Lung microvascular endothelial cell (primary cell): ENCODE results near the gene SPDEF. TPM values are rescaled to one million over a fixed set of nuclear protein-coding genes. Genes with fewer than 3 reads are reported as not detected.

ENCODE experiments used
- DNase-seq, 2 donors: peaks; one replicate each; pipeline versions ENCODE4 v3.0.0 to v3.0.0-alpha.2; 2010; ENCODE audit warnings: low read depth in 2 of 2
- total RNA-seq: library from RNA; depleted of rRNA; stranded (reverse); fragments of >200 nt; gene quantifications from 2 replicates; pipeline ENCODE4 v1.2.1, GENCODE V29; 2014

SPDEF gene
- total RNA-seq, 1 donor from 2014 or later: not detected

DNA sequence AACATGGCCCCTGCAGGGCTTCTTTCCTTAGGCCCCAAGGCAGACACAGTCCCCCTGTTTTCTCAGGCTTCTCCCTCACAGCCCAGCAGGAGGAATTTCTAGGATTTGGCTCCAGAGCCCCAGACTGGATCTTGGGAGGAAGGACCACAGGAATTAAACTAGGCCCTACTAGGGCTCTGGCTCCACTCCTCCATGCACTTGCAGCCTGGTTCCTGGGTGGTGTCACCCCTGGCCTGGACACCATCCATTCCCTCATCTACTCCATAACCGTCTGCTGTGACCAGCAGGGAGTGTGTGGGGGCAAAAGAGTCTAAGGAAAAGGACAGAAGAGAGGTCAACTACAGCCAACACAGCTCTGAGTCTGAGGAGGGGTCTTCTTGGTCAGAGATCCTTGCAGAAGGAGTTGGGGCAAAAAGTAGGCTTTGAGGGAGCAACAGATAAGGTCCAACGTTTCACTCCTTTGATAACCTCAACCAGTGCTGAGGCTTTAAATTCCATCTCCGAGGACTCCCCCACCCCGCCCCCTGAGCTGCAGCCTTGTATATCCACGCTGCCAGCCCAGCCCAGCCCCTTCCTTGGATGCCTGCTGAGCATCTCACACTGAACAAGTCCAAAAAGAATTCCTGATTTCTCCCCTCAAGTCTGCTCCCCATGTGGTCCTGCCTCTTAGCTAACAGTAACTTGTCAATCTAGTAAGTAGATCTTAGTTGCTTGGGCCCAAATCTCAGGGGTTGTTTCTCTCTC is 27.9 kb upstream of the SPDEF start:
- no peak for DNase-seq

DNA sequence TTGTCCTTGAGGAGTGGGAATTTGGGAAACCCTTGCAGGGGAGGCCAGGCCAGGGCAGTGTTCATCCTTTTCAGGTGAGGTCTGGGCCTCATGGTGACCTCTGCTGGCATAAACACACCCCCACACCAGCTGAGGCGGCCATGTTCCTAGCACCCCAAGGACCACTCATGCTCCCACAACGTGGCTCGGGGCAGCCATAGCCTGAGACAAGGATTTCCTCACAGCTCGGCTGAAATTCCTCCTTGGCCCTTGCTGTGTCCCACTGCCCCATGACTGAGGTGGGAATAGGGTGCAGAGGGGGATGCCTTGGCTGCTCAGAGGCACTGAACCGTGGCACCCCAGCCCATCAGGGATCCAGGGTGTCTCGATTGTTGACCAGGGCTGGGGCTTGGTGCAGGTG is 27.3 kb upstream of the SPDEF start:
- no peak for DNase-seq

DNA sequence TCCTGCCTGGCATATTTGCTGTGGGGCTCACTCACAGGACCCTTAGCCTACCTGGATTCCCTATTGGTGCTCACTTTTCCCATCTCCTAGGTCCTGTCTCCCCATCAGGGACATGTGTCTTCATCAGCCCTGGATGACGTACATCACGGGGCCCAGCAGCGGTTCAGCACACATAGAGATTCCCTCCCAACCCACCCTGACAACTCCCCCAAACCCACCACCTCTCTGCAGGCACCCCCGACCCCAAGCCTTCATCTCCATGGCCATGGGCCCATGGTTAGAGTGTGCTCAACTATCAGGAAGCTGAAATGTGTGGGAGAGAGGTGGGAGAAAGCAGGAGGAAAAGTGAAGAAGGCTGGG is 25.4 kb upstream of the SPDEF start:
- no peak for DNase-seq

DNA sequence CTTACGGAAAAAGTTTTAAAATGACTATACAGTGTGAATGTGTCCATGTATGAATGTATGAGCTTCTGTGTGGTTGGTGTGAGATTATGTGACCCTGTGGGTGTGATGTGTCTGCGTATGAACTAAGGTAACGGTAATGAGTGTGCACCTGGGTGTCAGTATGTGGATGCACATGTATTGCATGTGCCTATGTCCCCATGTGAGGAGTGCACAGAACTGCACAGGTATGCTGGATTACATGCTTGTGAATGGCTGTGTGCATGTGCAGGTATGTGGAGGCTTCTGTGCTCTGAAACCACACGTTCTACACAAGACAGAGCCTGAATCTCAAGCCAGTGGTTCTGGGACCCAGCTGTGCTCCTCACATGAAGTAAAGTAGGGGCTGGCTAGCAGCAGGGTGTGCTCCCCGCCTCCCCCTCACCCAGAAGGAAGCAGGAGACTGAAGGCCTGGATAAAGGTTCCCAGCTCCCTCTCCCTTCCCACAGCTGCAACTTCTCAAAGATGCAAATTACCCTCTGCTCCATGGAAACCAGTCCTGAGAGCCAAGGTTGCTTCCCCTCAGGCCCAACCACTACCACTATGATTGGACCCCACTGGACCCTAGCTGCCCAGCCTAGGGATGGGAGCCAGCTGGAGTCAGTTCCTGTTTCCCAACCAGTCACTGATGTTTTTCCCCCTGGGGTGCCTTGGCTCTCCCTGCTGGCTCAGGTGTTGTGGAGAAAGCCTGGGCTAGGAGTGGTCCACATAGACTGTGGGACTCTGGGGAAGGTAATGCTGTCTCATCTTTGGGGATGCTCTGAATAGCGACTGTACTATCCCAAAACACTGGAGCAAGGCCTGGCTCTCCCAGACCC is 24.8 kb upstream of the SPDEF start:
- DNase-seq: no peak

DNA sequence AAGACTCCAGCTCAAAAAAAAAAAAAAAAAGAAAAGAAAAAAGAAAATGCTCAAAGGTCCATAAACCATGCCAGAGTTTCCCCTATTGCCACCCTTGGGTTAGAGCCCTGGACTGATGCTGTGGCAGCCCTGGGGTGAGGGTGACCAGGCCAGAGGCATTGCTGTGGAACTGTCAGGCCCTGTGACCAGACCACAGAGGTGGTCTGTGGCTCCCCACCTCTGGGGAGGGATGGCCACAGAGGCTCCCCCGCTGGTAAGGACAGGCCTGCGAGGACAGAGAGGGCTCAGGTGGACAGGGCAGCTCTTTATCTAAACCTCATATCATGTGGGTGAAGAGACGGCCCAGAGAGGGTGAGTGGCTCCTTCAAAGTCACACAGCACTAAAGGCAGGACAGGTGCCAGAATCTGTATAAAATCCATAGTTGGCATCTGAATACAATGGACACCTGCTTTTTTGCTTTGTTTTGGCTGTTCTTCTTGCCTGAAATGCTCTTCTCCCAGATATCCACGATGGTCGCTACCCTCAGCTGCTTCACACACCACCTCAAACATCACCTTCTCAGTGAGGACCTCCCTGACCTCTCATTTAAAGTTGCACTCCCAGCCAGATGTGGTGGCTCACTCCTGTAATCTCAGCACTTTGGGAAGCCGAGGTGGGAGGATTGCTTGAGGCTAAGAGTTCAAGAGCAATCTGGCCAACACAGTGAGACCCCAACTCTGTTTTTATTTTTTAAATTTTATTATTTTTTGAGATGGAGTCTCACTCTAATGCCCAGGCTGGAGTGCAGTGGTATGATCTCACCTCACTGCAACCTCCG is 22.5 kb upstream of the SPDEF start:
- DNase-seq: no peak

DNA sequence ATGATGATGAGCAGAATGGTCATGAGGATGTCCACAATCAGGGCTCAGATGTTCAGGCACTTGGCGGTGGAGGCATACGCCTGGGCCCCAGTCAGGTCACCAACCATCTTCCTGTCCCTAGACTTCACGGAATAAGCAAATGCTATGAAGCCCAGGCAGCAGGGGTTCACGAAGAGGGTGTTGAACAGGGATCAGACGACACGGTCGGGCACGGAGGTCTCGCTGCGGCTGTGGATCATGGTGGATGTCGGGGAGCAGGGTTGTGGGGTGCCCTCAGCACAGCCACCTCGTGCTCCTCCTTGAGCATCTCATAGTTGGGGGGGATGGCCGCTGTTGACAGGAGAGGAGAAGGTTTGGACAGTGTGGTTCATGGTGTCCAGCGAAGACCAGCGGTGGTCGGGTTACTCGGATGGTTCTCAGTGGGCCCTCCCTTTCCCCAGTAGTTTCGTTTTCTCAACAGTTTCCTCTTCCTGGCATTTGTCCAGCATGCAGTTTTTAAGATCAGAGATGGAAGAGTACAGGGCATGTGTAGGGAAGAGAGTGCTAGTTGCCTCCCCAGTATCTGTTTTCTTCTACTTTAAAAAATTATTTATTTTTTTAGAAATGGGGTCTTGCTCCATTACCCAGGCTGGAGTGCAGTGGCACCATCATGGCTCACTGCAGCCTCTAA is 20.3 kb upstream of the SPDEF start:
- DNase-seq: peak in 1 of 2 donors; percentile 17

DNA sequence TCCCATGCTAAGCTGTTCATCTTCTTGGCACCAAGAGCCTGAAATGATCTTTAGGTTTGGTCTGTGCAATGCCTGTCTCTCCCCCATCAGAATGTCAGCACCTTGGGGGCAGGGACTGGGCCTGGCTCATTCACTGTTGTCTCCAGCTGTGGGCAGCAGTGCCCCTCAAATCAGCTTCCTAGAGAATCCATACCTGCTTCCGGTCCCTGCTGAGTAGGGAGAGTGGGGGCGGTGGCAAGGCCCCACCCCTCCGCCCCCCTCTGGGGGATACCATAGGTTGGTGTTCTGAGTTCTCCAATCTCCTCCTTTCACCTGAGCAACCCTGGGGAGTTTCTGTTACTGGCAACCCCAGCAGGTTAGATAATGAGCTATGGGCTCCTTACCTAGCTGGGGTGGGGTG is 19.2 kb upstream of the SPDEF start:
- DNase-seq: no peak

DNA sequence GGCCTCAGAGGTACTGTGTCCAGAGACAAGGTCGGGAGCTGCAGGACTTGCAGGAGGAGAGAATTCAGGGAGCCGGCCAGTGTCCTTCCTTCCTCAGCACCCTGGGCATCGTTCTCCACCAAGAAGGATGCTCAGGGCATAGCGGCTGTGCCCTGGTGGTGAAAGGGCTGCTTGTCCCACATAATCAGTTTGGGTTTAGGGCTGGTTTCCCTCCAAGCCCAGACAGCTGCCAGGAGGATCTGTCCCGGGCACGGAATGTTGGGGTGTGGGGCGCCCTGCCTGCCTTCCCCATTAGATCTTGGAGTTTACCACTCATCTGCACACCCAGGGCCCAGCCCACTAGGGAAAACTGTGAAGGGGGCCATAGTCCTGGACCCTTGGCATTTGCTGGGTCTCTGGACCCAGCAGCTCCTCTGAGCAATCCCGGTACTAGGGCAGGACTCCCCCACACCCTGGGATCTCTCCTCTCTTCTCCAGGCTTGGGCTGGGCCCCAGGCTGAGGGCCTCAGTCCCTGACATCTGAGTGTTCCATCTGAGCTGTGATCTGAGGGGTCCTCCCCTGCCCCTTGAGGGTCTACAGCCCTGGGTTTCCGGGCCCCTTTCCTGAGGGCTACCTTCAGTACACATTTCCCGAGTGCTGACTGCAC is 18.6 kb upstream of the SPDEF start:
- DNase-seq: no peak

DNA sequence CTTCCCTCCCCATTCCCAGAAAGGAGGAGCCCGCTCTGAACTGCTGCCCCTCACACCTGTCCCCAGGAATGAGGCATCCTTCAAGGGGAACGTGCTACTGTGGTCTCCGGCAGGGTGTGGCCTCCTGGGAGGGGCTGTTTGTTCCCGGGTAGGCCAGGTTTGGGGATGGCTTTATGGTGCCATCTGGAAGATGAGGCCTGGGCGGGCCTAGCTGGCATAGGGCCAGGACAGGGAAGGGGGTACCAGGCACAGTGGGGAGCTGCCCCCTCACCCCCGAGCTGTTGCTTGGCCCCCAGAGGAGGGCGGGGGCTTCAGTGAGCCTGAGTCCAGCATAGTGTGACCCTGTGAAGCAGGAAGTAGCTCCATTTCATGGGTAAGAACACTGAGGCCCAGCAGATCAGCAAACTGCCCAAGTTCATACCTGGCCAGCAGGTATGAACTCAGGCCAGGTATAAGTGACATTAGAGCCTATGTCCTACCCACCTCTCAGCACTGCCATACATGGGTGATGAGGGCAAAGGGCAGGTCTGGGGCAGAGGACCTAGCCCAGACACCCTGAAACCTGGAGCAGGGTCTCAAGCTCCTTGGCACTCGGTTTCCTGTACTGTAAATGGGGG is 17.5 kb upstream of the SPDEF start:
- no peak for DNase-seq

DNA sequence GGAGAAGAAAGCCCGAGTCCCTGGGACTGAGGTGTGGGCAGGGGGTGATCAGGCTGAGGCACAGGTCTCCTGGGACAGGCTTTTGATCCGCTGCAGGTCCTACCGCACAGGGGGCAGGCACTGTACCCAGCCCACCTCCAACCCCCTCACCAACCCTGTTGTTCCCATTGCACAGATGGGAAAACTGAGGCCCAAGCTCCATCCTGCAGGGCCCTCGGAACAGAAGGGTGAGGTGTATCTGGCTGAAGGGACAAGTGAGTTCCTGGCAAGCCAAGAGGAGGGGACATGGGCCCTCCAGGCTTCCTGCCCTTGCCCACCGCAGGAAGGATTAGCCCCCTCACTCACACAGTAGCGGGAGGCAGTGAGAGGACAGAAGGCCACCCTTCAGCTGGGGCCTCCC is 16.5 kb upstream of the SPDEF start:
- DNase-seq: no peak

DNA sequence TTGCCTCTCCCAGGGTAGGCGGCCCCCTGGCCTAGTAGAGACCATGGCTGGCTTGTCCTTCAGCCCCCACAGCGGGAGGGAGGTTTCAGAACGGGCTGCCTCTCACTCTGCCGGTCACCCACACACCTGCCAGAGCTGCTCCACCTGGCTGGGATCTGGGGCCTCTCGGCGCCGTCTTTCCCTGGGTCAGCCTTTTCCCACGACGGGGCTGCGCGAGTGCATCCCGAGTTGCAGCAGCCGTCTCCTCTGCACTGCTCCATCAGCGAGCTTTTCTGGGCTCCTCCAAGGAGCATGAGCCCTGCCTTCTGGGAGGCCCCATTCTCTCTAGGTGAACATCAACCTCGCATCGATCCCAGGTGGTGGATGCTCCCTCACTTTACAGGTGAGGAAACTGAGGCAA is 15.9 kb upstream of the SPDEF start:
- no peak for DNase-seq

DNA sequence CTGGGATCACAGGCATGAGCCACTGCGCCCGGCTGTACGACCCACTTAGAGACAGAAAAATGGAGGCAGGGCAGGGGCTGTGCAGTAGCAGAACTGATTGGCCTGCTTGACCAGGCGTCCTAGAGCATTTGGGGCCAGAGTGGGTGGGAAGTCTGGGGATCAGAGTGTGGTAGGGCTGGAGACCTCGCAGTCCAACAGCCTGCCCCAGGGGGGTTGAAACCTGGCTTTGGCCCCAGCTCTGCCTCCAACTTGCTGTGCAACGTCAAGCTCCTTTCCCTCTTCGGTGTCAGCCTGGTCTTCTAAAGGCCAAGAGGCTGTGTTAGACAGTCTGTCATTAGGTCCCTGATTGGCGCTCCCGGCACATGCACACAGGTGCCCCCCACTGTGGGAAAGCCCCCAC is 15.3 kb upstream of the SPDEF start:
- DNase-seq: no peak

DNA sequence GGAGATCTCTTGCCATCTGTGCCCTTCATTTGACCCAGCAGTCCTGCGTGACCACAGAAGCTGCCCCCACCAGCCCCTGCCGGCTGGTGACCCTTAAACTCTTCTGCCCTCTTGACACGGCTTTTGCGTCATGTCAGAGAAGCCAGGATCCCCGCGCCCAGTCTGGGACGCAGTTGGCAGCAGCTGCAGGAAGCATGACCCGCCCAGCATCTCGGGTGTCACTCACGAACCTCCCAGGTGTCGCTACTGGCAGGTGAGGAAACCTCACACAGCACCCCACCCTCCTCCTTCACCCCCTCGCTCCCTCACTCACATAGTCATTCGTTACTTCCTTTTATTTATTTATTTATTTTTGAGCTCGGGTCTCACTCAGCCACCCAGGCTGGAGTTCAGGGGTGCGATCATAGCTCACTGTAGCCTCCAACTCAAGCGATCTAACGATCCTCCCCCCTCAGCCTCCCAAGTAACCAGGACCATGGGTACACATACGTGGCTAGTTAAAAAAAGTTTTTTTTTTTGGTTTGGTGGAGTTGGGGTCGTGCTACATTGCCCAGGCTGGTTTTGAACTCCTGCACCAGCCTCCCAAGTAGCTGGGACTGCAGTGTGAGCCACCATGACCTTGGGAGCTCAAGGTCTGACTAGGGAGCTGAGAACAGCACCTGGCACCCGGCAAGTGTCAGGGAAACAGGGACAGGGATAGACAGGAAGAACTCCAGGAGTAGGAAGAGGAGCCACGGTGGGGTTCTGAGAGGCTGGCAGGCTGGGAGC is 14.1 kb upstream of the SPDEF start:
- no peak for DNase-seq

DNA sequence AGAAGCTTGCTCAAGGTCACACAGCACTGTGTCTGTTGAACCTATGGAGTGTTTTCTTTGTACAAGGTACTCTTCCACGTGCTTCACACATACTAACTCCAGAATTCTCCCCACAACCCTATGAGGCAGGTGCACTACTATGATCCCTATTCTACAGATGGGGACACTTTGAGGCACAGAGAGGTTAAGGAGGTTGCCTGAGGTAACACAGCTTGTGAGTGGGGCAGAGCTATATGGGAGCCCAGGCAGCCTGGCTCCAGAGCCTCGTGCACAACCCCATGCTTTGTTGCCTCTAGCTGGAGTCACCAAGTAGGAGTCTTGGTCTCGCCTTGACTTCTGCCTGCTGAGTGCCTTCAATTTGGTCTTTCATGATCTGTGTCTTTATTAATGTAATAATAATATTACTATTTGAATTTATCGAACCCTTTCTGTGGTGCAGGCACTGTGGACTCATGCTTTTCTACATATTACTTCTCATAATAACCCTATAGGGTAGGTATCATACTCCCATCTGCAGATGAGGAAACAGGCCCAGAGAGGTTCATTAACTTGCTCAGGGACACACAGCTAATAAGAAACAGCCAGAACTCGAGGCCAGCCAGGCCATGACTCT is 13.3 kb upstream of the SPDEF start:
- DNase-seq: no peak

DNA sequence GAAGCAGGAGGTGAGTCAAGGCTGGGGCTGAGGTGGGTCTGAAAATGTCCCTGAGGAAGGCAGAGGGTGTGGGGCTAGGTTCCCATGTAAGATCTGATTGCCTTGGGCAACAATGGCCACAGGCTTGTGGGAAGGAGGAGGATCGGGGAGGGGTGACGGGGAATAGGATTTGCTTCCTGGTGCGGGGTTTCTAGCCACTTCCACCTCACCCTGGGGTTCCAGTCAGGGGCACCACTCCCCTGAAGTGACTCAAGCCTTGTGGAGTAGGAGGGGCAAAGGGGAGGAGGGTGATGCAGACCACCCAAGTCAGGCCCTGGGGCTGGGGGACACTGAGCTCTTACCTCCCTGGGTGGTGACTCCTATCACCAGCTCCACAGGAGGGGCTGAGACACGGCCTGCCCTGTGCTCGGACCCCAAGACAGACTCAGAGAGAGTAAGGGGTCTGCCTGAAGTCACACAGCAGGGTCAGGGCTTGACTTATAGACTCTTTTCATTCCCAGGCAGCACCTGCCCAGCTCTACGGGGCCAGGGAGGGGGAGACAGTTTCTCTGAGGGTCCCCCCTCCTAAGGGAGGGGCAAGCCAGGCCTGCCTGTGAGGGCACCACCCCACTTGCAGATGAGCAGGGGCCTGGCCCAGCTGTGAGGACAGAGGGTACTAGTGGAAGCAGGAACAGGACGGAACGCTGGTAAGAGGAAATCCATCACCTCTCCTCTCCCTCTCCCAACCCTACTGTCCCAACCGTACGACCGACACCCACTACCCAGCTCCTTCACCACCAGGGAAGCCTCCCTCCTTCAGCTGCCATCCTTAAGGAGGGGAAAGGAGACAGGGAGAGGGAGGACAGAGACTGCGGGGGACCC is 12.4 kb upstream of the SPDEF start:
- no peak for DNase-seq

DNA sequence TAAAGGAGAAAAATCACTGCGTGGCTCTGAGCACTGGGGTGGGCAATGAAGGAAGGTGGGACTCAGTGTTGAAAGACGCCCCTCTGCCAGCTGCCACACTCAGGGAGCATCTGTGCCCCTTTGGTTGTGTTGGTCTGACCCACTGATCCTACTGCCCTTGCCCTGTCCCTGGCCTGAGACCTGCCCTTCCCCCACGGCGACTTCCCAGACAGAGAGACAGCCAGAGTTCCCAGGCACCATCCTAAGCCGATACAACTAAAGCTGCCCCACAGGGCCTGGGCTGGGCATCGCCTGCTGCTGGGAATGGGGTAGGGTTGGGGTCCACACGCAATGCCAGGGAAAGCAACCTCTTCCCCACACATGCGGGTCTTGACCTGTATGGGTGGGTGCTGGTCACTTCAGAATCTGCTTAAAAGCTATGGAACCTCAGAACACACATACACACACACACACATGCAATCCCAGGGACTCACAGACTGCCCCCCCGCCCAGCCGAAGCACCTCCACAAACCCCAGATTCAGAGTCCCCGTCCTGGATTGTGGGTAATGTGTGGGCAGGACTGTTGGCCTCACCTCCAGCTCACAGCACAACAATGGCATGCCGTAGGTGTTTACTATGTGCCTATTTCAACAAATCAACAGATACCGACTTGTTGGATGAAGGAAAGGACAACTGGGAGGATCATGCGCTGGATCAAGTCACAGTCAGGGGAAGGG is 10.9 kb upstream of the SPDEF start:
- DNase-seq: no peak

DNA sequence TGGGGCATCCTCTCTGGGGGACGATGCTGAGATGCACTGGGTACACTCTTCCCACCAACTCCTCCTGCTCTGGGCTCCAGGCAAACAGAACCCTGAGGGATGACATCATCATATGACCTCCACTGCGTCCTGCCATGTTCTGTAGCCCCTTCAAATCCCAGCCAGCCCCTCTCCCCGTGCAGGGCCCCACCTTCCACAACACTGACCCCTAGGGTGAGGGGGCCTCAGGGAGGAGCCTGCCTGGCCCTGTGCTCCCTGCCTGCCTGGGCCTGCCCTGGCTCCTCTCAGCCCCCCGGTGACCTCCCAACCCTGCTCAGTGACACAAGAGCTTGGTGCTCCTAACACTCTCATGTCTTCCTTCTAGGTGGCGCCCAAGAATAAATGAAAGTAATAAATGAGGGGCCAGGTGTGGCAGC is 9.6 kb upstream of the SPDEF start:
- DNase-seq: no peak

DNA sequence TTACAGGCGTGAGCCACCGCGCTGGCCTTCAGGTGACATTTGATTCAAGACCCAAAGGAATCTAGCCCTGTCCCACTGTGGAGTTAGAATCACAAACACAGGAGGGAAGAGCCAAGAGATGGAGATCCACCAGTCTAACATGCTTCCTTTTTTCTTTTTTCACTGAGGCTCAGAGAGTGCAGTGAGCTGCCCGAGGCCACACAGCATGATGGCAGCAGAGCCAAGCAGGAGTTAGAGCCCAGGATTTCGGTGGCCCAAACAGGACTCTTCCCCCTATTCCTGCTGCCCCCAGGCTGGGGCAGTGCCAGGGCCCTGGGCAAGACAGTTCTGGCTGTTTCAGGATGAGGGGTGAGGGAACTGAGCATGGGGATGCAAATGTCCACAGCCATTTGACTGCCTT is 8.1 kb upstream of the SPDEF start:
- DNase-seq: no peak
